ENCODE measurements around the gene TAF4B.
"Not testable (repeated sequence)": the region's sequence is repeated elsewhere in the genome, so short reads cannot be mapped to it uniquely, and the experiment has no call there.

Gene TAF4B

GRCh38 chr18:26226229-26227050 lies at the start of gene TAF4B:
TAF4B (plus strand) TSS chr18:26226445; CDS start chr18:26226934, 489 bp downstream.
- DNase-seq = peak; percentile 89

- DNase-seq = no peak
Measured at GRCh38 chr18:26181343-26181826, 44.9 kb upstream of the TAF4B start.

GRCh38 chr18:26183395-26184112 lies 42.7 kb upstream of the TAF4B start:
- no peak for DNase-seq

- no peak for DNase-seq
Measured at GRCh38 chr18:26185267-26185666, 41.0 kb upstream of the TAF4B start.

GRCh38 chr18:26190506-26190905 lies 35.7 kb upstream of the TAF4B start:
- DNase-seq = no peak

- DNase-seq = no peak
Measured at GRCh38 chr18:26192233-26192632, 34.0 kb upstream of the TAF4B start.

- DNase-seq = no peak
Measured at GRCh38 chr18:26196605-26197004, 29.6 kb upstream of the TAF4B start.

GRCh38 chr18:26202001-26202400 lies 24.2 kb upstream of the TAF4B start:
- DNase-seq = not testable (repeated sequence)

- DNase-seq = no peak
Measured at GRCh38 chr18:26205318-26205717, 20.9 kb upstream of the TAF4B start.

GRCh38 chr18:26206488-26206887 lies 19.8 kb upstream of the TAF4B start:
- DNase-seq = no peak

- no peak for DNase-seq
Measured at GRCh38 chr18:26207937-26208336, 18.3 kb upstream of the TAF4B start.

GRCh38 chr18:26208977-26209376 lies 17.3 kb upstream of the TAF4B start:
- no peak for DNase-seq

- DNase-seq = no peak
Measured at GRCh38 chr18:26210147-26210546, 16.1 kb upstream of the TAF4B start.

GRCh38 chr18:26215247-26215970 lies 10.8 kb upstream of the TAF4B start:
- no peak for DNase-seq

GRCh38 chr18:26225022-26225693 lies 1.1 kb upstream of the TAF4B start:
- DNase-seq = no peak

GRCh38 chr18:26225915-26226228 lies 373 bp upstream of the TAF4B start:
- no peak for DNase-seq

- no peak for DNase-seq
Measured at GRCh38 chr18:26227051-26227670, 916 bp downstream of the TAF4B start.

- no peak for DNase-seq
Measured at GRCh38 chr18:26228562-26229260, 2.5 kb downstream of the TAF4B start.

- DNase-seq = no peak
Measured at GRCh38 chr18:26230497-26230896, 4.3 kb downstream of the TAF4B start.

GRCh38 chr18:26233208-26233607 lies 7.0 kb downstream of the TAF4B start:
- no peak for DNase-seq

- DNase-seq = not testable (repeated sequence)
Measured at GRCh38 chr18:26237363-26237762, 11.1 kb downstream of the TAF4B start.

- DNase-seq = not testable (repeated sequence)
Measured at GRCh38 chr18:26238718-26239117, 12.5 kb downstream of the TAF4B start.

Measured in NCI-H1048 (cell line).